GM19397 (cell line): ENCODE data around the gene MICU2.

Experiments
- ATAC-seq: cut with Tn5 transposase; IDR thresholded peaks from one replicate; pipeline ENCODE4 v1.9.1; 2021; ENCODE audit warnings: mild to moderate bottlenecking, moderate library complexity; ENCODE audit not compliant: unreplicated experiment

MICU2 gene

GRCh38 chr13:21504379-21504778, 99.6 kb downstream of the MICU2 start:
- no peak for ATAC-seq

GRCh38 chr13:21501686-21502085, 102.3 kb downstream of the MICU2 start:
- ATAC-seq: no peak

GRCh38 chr13:21486322-21486721, 117.6 kb downstream of the MICU2 start:
- ATAC-seq: no peak

GRCh38 chr13:21483748-21484147, 120.2 kb downstream of the MICU2 start:
- ATAC-seq: no peak

- no peak for ATAC-seq
These were observed 122.6 kb downstream of the MICU2 start for GRCh38 chr13:21481359-21481758.

GRCh38 chr13:21478881-21479808, 124.8 kb downstream of the MICU2 start:
- ATAC-seq: no peak

GRCh38 chr13:21476893-21477472, 127.0 kb downstream of the MICU2 start:
- no peak for ATAC-seq

GRCh38 chr13:21475115-21475514, 128.9 kb downstream of the MICU2 start:
- ATAC-seq: no peak

GRCh38 chr13:21470785-21471184, 133.2 kb downstream of the MICU2 start:
- ATAC-seq: no peak

- ATAC-seq: no peak
These were observed 137.4 kb downstream of the MICU2 start for GRCh38 chr13:21466527-21466926.

GRCh38 chr13:21465710-21466160, 138.2 kb downstream of the MICU2 start:
- ATAC-seq: no peak

GRCh38 chr13:21463424-21463823, 140.5 kb downstream of the MICU2 start:
- no peak for ATAC-seq

GRCh38 chr13:21461131-21461530, 142.8 kb downstream of the MICU2 start:
- no peak for ATAC-seq

GRCh38 chr13:21458813-21459701, 144.9 kb downstream of the MICU2 start, which contains the start of gene ZDHHC20:
ZDHHC20 (minus strand) TSS chr13:21459303; CDS start chr13:21459171, 132 bp downstream.
- ATAC-seq: peak; percentile 88

- peak; percentile 26 for ATAC-seq
These were observed 145.5 kb downstream of the MICU2 start for GRCh38 chr13:21458451-21458812.

GRCh38 chr13:21453387-21454081, 150.4 kb downstream of the MICU2 start:
- no peak for ATAC-seq

- ATAC-seq: no peak
These were observed 153.0 kb downstream of the MICU2 start for GRCh38 chr13:21450936-21451335.

GRCh38 chr13:21446656-21447055, 157.3 kb downstream of the MICU2 start:
- no peak for ATAC-seq

GRCh38 chr13:21445759-21446158, 158.2 kb downstream of the MICU2 start:
- no peak for ATAC-seq

- no peak for ATAC-seq
These were observed 160.8 kb downstream of the MICU2 start for GRCh38 chr13:21443171-21443570.
